ENCODE data around the gene ZNF287.

ZNF287 gene

DNA sequence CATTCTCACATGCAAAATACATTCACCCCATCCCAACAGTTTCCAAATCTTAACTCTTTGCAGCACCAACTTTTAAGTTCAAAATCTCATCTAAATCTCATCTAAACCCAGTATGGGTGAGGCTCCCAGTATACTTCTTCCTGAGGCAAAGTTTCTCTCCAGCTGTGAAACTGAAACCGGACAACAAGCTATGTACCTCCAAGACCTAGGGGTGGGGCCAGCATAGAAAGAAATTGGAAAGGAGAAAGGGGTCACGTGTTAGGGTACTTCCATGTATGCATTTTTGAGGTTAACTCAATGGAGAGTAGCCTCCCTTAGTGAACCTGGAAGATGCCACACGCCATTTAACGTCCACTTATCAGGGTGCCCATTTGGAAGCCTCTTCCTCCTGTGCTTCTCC lies 53.1 kb downstream of the ZNF287 start:
- no peak for DNase-seq

DNA sequence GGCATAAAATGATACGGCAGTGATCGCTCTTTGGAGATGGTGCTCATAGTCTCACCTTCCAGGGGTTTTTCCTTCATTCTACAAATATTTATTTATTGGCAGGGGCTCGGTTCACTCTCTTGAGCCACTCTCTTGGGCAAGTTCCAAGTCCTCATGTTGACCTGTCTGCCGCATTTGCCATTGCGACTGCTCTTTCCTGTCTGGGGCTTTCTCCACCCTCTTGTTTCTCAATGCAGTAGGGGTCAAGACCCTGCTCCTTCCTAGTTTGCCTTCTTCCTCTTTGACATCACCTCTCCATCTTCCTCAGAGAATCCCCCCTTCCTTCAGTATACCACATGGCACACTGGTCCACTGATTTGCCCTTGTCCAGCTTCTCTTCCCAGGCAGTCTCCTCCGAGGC lies 55.1 kb downstream of the ZNF287 start:
- DNase-seq: no peak

DNA sequence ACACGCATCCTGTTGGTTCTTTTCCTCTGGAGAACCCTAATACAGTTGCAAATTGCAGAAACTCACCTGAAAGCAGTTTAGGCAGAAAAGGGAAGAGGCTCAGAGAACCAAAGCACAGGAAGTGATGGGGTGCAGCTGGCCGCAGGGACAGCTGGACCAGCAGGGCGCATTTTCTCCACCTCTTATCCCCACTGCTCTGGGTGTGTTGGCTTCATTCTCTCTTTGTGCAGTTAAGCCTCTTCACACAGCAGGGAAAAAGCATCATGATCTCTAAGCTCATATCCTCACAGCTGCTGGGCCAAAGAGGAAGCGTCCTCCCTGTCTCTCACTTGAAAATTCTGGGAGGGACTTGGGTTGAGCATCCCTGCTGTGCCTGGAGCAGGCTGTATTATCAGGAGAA lies 57.0 kb downstream of the ZNF287 start:
- DNase-seq: no peak

DNA sequence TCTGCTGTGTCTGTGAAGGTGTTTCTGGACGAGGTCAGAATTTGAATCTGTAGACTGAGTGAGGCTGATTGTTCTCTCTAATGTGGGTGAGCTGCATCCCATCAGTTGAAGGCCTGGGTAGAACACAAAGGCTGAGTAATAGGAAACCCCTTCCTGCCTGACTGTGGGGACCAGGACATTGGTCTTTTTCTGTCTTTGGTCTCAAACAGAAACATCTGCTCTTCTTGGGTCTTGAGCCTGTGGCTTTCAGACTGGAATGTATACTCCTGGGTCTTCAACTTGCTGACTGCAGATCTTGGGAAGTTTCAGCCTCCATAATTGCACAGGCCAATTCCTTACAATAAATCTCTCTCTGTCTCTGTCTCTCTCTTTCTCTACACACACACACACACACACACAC lies 57.4 kb downstream of the ZNF287 start:
- DNase-seq: no peak

DNA sequence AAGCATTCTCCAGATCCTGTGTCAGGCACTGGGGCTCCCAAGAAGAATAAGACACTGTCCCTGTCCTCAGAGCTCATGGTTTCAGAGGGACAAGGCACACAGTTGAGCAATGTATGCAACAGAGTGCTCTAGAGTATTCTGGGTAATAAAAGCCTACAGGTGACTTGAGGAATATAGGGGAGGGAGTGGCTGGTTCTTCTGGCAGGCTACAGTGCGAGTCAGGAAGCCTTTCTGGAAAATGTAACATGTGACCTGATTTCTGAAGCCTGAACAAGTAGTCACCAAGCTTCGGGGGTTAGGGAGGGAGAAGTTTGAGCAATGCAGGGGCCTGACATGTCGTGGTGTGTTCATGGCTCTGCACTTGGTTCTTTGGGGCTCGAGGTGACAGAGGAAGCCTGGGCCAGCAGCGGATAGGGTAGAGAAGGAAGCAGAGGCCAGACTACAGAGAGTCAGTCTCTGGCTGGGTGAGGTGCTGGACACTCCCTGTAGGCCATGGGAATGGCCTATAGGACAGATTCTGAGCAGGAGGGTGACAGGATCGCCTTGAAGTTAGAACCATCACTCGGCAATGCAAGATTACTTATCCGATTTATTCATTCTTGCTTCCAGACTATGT lies 61.0 kb downstream of the ZNF287 start:
- no peak for DNase-seq

DNA sequence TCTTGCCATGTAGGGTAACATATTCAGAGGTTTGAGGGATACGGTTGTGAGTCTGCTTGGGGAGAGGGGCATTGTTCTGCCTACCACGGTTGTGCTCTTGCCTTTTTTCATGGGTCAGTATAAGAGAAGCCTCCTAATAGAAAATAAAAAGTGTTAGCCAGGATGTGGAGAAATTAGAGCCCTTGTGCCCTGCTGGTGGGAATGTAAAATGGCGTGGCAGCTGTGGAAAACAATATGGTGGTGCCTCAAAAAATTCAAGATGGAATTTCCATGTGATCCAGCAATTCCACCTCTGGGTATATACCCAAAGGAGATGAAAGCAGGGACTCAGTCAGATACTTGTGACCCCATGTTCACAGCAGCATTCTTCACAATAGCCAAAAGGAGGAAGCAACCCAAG lies 62.8 kb downstream of the ZNF287 start:
- DNase-seq: no peak

DNA sequence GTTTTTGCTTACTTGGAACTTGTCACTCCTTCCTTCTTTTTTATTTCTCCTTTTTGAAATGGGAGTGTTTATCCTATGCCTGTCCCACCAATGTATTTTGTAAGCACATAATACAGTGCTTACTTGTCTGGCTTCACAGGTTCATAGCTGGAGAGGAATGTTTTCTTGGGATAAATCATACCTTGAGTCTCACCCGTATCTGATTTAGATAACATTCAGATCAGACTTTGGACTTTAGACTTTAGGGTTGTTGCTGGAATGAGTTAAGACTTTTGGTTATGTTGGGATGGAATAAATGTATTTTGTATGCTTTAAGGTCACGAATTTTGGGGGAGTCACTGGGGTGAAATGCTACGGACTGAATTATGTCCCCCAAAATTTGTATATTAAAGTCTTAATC lies 64.0 kb downstream of the ZNF287 start:
- DNase-seq: no peak

All from CD4-positive, alpha-beta T cell treated with Interleukin-21 for 1 hour (primary cell).